ENCODE measurements around the gene MED20.

GRCh38 chr6:41917528-41917927, 3.4 kb downstream of the MED20 start:
- TF ChIP-seq CTCF (IDR thresholded peaks at IDR 0.05 in 4 of 5, conservative IDR thresholded peaks at IDR 0.05 in 1 of 5) (no peak), POLR2A (IDR thresholded peaks at IDR 0.05) (no peak)

Measured in gastrocnemius medialis (tissue), 4 donors.